HepG2 (cell line): ENCODE data around the gene PKP3. TPM values are rescaled to one million over a fixed set of nuclear protein-coding genes. Genes with fewer than 3 reads are reported as not detected.

ENCODE experiments used
- BHLHE40 ChIP-seq: IDR thresholded peaks from 2 replicates; pipeline ENCODE4 v1.6.1; 2011; ENCODE audit warnings: low read length, improper control_type of control experiment
- BRD4 ChIP-seq: sonication (generic); formaldehyde crosslinking; IDR thresholded peaks from 2 replicates; pipeline ENCODE4 v1.4.0; 2020; ENCODE audit warnings: missing genetic modification reagents
- CBFB ChIP-seq: sonication (generic); formaldehyde crosslinking; IDR thresholded peaks from 2 replicates; pipeline ENCODE4 v1.4.0; 2020; ENCODE audit warnings: missing genetic modification reagents
- FOXK2 ChIP-seq: fragments of 450-650 bp; IDR thresholded peaks from 2 replicates; pipeline ENCODE4 v1.6.1; 2016
- GFI1 ChIP-seq: sonication (generic); formaldehyde crosslinking; IDR thresholded peaks from 2 replicates; pipeline ENCODE4 v1.5.0; 2020; ENCODE audit warnings: missing genetic modification reagents, mild to moderate bottlenecking, borderline replicate concordance
- HOXA3 ChIP-seq: sonication (generic); formaldehyde crosslinking; IDR thresholded peaks from 2 replicates; pipeline ENCODE4 v1.5.0; 2020; ENCODE audit warnings: missing genetic modification reagents
- MAFK ChIP-seq, 2 experiments: IDR thresholded peaks in 1 of 2; conservative IDR thresholded peaks in 1 of 2; 2 replicates each; pipeline ENCODE4 v1.6.1; 2011; ENCODE audit warnings: improper control_type of control experiment in 2 of 2, low read length in 2 of 2
- MIXL1 ChIP-seq: IDR thresholded peaks from 2 replicates; pipeline ENCODE4 v1.6.1; 2016
- MYNN ChIP-seq: sonication (generic); formaldehyde crosslinking; IDR thresholded peaks from 2 replicates; pipeline ENCODE4 v1.4.0; 2020; ENCODE audit warnings: mild to moderate bottlenecking, low read depth, missing genetic modification reagents
- NAIF1 ChIP-seq: sonication (generic); formaldehyde crosslinking; IDR thresholded peaks from 2 replicates; pipeline ENCODE4 v1.5.0; 2020; ENCODE audit warnings: mild to moderate bottlenecking, missing genetic modification reagents, borderline replicate concordance
- PHF21A ChIP-seq: sonication (generic); formaldehyde crosslinking; IDR thresholded peaks from 2 replicates; pipeline ENCODE4 v1.5.0; 2020; ENCODE audit warnings: mild to moderate bottlenecking, missing genetic modification reagents
- SP5 ChIP-seq: IDR thresholded peaks from 2 replicates; pipeline ENCODE4 v1.6.1; 2016; ENCODE audit warnings: low read depth, borderline replicate concordance
- SPEN ChIP-seq: sonication (generic); formaldehyde crosslinking; IDR thresholded peaks from 2 replicates; pipeline ENCODE4 v1.5.1; 2020; ENCODE audit warnings: low read depth, mild to moderate bottlenecking, missing genetic modification reagents
- TSC22D2 ChIP-seq: sonication (generic); formaldehyde crosslinking; IDR thresholded peaks from 2 replicates; pipeline ENCODE4 v1.5.1; 2020; ENCODE audit warnings: missing genetic modification reagents, mild to moderate bottlenecking, borderline replicate concordance
- ZFP37 ChIP-seq: sonication (generic); formaldehyde crosslinking; IDR thresholded peaks from 2 replicates; pipeline ENCODE4 v1.4.0; 2020; ENCODE audit warnings: missing genetic modification reagents, borderline replicate concordance
- ZFP62 ChIP-seq: sonication (generic); formaldehyde crosslinking; IDR thresholded peaks from 2 replicates; pipeline ENCODE4 v1.4.0; 2020; ENCODE audit warnings: missing genetic modification reagents
- ZKSCAN8 ChIP-seq: IDR thresholded peaks from 2 replicates; pipeline ENCODE4 v1.6.1; 2016; ENCODE audit warnings: borderline replicate concordance, missing genetic modification reagents, missing compliant biosample characterization
- ZMAT3 ChIP-seq: sonication (generic); formaldehyde crosslinking; conservative IDR thresholded peaks from 2 replicates; pipeline ENCODE4 v1.7.0; 2021; ENCODE audit warnings: missing genetic modification reagents
- ZNF136 ChIP-seq: sonication (generic); formaldehyde crosslinking; IDR thresholded peaks from 2 replicates; pipeline ENCODE4 v1.8.1; 2022; ENCODE audit warnings: low read depth, mild to moderate bottlenecking, moderate library complexity, missing genetic modification reagents
- ZNF33B ChIP-seq: sonication (generic); formaldehyde crosslinking; IDR thresholded peaks from 2 replicates; pipeline ENCODE4 v1.5.1; 2020; ENCODE audit warnings: mild to moderate bottlenecking, missing genetic modification reagents
- ZNF720 ChIP-seq: sonication (generic); formaldehyde crosslinking; IDR thresholded peaks from 2 replicates; pipeline ENCODE4 v1.4.0; 2020; ENCODE audit warnings: missing genetic modification reagents
- ZNF772 ChIP-seq: sonication (generic); formaldehyde crosslinking; IDR thresholded peaks from 2 replicates; pipeline ENCODE4 v1.5.0; 2020; ENCODE audit warnings: mild to moderate bottlenecking, missing genetic modification reagents
- polyA plus RNA-seq, 8 experiments: library from polyadenylated mRNA; depleted of rRNA in 3 of 8; stranded (reverse) in 7 of 8; unstranded in 1 of 8; fragments of >200 nt; fragmentation: Illumina TruSeq in 4 of 8; extraction: Trizol in 4 of 8; gene quantifications; 2 replicates each; pipeline versions ENCODE4 v1.2.1 to v1.2.3, GENCODE V29; 2011 to 2016; ENCODE audit warnings: low read depth in 4 of 8, missing spikeins in 1 of 8, mixed read lengths in 1 of 8; ENCODE audit not compliant: insufficient read depth in 1 of 8
- total RNA-seq, 5 experiments: library from RNA; depleted of rRNA; stranded (reverse); fragments of >200 nt; fragmentation: Illumina TruSeq; extraction: Trizol; gene quantifications; 2 replicates each; pipeline ENCODE4 v1.2.3, GENCODE V29; 2016; ENCODE audit warnings: low read depth in 1 of 5
- TF ChIP-seq, protein P1 (sequence below): sonication (generic); formaldehyde crosslinking; IDR thresholded peaks from 2 replicates; pipeline ENCODE4 v1.8.1; 2023; ENCODE audit warnings: mild to moderate bottlenecking, moderate library complexity, missing genetic modification reagents
- TF ChIP-seq, protein P2 (sequence below): sonication (generic); formaldehyde crosslinking; IDR thresholded peaks from 2 replicates; pipeline ENCODE4 v1.4.0; 2020; ENCODE audit warnings: mild to moderate bottlenecking, missing genetic modification reagents
- TF ChIP-seq, protein P3 (sequence below): sonication (generic); formaldehyde crosslinking; IDR thresholded peaks from 2 replicates; pipeline ENCODE4 v1.8.1; 2022; ENCODE audit warnings: low read depth, mild to moderate bottlenecking, missing genetic modification reagents

The PKP3 gene
- total and polyA plus RNA-seq, 2 of the 13 experiments (the other 11 are each of a cell fraction or from before 2014, with no cell fraction given), result 18.0 to 28.7 TPM

DNA sequence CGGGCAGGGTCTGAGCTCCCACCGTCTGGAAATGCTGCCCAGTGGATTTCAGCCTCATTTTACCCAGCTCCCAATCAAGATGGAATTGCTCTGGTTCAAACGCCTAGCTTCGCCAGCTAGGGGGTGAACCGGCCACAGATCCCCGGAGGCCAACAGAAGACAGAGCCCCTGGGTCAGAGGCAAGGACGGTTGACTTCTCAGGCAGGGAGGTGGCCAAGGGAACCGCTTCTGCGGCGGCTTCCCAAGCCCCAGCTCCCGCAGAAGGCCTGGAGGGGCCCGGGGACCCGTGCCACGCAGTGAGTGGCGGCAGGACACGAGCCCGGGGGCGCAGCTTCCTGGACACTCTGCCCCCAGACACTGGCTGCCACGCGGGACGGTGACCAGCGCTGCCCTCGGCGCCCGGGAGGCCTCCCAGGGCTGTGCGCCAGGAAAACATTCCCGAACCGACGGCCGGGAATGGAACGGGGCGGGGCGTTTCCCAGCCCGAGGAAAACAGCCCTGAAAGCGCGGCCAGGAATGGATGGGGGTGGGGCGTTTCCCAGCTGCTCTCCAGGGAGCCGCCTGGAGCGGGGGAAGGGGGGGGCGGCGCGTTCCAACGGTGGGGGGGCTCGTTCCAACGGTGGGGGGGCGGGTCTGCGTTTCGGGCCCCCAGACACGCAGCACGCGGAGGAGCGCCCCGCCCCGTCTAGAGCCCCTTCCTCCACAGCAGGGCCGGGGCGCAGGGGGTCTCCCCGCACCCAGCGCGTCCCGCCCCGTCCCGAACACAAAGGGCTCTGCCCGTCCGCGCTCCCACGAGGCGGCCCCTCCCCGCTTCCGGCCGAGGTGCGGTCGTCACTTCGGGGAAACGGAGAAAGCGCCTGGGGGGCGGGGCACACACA lies 38.2 kb upstream of the PKP3 start (continued):
- TF ChIP-seq PHF21A (CRISPR knock-in tag) (peak; percentile 56), ZNF136 (0 out of 2 replicates have a peak, but pooled peaks have one; percentile 58), MYNN (CRISPR knock-in tag) (no peak), MIXL1 (CRISPR knock-in tag) (0 out of 2 replicates have a peak, but pooled peaks have one; percentile 19), HOXA3 (CRISPR knock-in tag) (peak; percentile 65), ZKSCAN8 (CRISPR knock-in tag) (peak; percentile 38; the same call in 1 of the 2 replicates), GFI1 (peak; percentile 78), ZNF720 (CRISPR knock-in tag) (no peak), MAFK (conservative IDR thresholded peaks at IDR 0.05 in 1 of 2, IDR thresholded peaks at IDR 0.05 in 1 of 2; ENCODE audit: low read length in 2 of 2) (no peak), NAIF1 (CRISPR knock-in tag) (0 out of 2 replicates have a peak, but pooled peaks have one; percentile 55), SP5 (CRISPR knock-in tag) (peak; percentile 66), CBFB (peak; percentile 39; the same call in 1 of the 2 replicates), ZNF33B (CRISPR knock-in tag) (peak; percentile 72; the same call in 1 of the 2 replicates), TSC22D2 (CRISPR knock-in tag) (peak; percentile 85; the same call in 1 of the 2 replicates), ZFP62 (CRISPR knock-in tag) (no peak), BRD4 (CRISPR knock-in tag) (peak; percentile 54; the same call in 1 of the 2 replicates), ZNF772 (peak; percentile 74; the same call in 1 of the 2 replicates), ZFP37 (CRISPR knock-in tag) (no peak), BHLHE40 (no peak), SPEN (CRISPR knock-in tag) (0 out of 2 replicates have a peak, but pooled peaks have one; percentile 16), FOXK2 (0 out of 2 replicates have a peak, but pooled peaks have one; percentile 27), ZMAT3 (CRISPR knock-in tag) (peak; percentile 67)
- TF ChIP-seq, protein P1, sequence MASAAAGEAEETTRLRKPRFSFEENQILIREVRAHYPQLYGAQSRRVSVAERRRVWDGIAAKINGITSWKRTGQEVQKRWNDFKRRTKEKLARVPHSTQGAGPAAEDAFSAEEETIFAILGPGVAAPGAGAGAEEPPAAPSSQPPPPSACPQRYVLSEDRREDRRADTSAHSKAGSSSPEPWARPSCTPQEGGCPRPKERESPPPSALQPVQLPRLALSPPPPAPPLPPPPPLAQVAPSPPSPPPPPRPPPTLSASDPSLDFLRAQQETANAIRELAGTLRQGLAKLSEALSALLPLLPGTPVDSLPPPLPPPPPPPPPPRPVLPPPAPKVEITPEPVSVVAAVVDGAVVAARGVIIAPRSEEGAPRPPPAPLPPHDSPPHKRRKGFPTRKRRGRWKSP (CRISPR knock-in tag), result peak; percentile 38; the same call in 1 of the 2 replicates
- TF ChIP-seq, protein P2, sequence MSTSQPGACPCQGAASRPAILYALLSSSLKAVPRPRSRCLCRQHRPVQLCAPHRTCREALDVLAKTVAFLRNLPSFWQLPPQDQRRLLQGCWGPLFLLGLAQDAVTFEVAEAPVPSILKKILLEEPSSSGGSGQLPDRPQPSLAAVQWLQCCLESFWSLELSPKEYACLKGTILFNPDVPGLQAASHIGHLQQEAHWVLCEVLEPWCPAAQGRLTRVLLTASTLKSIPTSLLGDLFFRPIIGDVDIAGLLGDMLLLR, result no peak
- TF ChIP-seq, protein P3, sequence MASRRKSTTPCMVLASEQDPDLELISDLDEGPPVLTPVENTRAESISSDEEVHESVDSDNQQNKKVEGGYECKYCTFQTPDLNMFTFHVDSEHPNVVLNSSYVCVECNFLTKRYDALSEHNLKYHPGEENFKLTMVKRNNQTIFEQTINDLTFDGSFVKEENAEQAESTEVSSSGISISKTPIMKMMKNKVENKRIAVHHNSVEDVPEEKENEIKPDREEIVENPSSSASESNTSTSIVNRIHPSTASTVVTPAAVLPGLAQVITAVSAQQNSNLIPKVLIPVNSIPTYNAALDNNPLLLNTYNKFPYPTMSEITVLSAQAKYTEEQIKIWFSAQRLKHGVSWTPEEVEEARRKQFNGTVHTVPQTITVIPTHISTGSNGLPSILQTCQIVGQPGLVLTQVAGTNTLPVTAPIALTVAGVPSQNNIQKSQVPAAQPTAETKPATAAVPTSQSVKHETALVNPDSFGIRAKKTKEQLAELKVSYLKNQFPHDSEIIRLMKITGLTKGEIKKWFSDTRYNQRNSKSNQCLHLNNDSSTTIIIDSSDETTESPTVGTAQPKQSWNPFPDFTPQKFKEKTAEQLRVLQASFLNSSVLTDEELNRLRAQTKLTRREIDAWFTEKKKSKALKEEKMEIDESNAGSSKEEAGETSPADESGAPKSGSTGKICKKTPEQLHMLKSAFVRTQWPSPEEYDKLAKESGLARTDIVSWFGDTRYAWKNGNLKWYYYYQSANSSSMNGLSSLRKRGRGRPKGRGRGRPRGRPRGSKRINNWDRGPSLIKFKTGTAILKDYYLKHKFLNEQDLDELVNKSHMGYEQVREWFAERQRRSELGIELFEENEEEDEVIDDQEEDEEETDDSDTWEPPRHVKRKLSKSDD (CRISPR knock-in tag), result no peak
